ENCODE results near the gene RABL2A.
A peak's percentile ranks its signal among the peaks of the same experiment; 100 is the strongest.
"Not testable (repeated sequence)": the region's sequence is repeated elsewhere in the genome, so short reads cannot be mapped to it uniquely, and the experiment has no call there.

The RABL2A gene

GRCh38 chr2:113609822-113610221, 17.2 kb upstream of the RABL2A start:
- DNase-seq (ENCODE audit: low spot score): not testable (repeated sequence)

GRCh38 chr2:113621002-113621401, 6.1 kb upstream of the RABL2A start:
- DNase-seq (ENCODE audit: low spot score): not testable (repeated sequence)

GRCh38 chr2:113625906-113626305, 1.2 kb upstream of the RABL2A start:
- not testable (repeated sequence) for DNase-seq (ENCODE audit: low spot score)

GRCh38 chr2:113632849-113633345, 5.8 kb downstream of the RABL2A start:
- DNase-seq (ENCODE audit: low spot score): not testable (repeated sequence)

GRCh38 chr2:113635358-113635757, 8.3 kb downstream of the RABL2A start:
- DNase-seq (ENCODE audit: low spot score): not testable (repeated sequence)

GRCh38 chr2:113636226-113636625, 9.2 kb downstream of the RABL2A start:
- peak; percentile 50 for DNase-seq (ENCODE audit: low spot score)

- not testable (repeated sequence) for DNase-seq (ENCODE audit: low spot score)
These were observed 11.0 kb downstream of the RABL2A start for GRCh38 chr2:113638084-113638483.

GRCh38 chr2:113646217-113646616, 19.2 kb downstream of the RABL2A start:
- DNase-seq (ENCODE audit: low spot score): not testable (repeated sequence)

- DNase-seq (ENCODE audit: low spot score): not testable (repeated sequence)
These were observed 24.1 kb downstream of the RABL2A start for GRCh38 chr2:113650834-113651815.

GRCh38 chr2:113652599-113652998, 25.5 kb downstream of the RABL2A start:
- DNase-seq (ENCODE audit: low spot score): not testable (repeated sequence)

GRCh38 chr2:113656031-113656624, 29.1 kb downstream of the RABL2A start:
- DNase-seq (ENCODE audit: low spot score): not testable (repeated sequence)

GRCh38 chr2:113657735-113658134, 30.7 kb downstream of the RABL2A start:
- not testable (repeated sequence) for DNase-seq (ENCODE audit: low spot score)

GRCh38 chr2:113663285-113664060, 36.4 kb downstream of the RABL2A start:
- DNase-seq (ENCODE audit: low spot score): not testable (repeated sequence)

- DNase-seq (ENCODE audit: low spot score): not testable (repeated sequence)
These were observed 37.9 kb downstream of the RABL2A start for GRCh38 chr2:113664761-113665533.

- DNase-seq (ENCODE audit: low spot score): not testable (repeated sequence)
These were observed 41.9 kb downstream of the RABL2A start for GRCh38 chr2:113669013-113669412.

GRCh38 chr2:113672326-113672932, 45.4 kb downstream of the RABL2A start:
- DNase-seq (ENCODE audit: low spot score): no peak

GRCh38 chr2:113675875-113676274, 48.8 kb downstream of the RABL2A start:
- no peak for DNase-seq (ENCODE audit: low spot score)

GRCh38 chr2:113676623-113677266, 49.7 kb downstream of the RABL2A start:
- DNase-seq (ENCODE audit: low spot score): no peak

GRCh38 chr2:113677330-113677729, 50.3 kb downstream of the RABL2A start:
- DNase-seq (ENCODE audit: low spot score): no peak

- DNase-seq (ENCODE audit: low spot score): no peak
These were observed 52.4 kb downstream of the RABL2A start for GRCh38 chr2:113679457-113679856.
